Left renal cortex interstitium (tissue), 4 donors: ENCODE measurements around the gene OR11H6. TPM values are rescaled to one million over a fixed set of nuclear protein-coding genes. Genes with fewer than 3 reads are reported as not detected.
"Not testable (repeated sequence)": the region's sequence is repeated elsewhere in the genome, so short reads cannot be mapped to it uniquely, and the experiment has no call there.

Experiments
- DNase-seq, 4 donors: peaks; one replicate each; pipeline ENCODE4 v3.0.0-alpha.2; 2013; ENCODE audit warnings: low read depth in 4 of 4, low spot score in 2 of 4, missing footprints in 1 of 4
- polyA plus RNA-seq, 4 donors: library from polyadenylated mRNA; unstranded; fragments of 120-200 nt; gene quantifications; one replicate each; pipeline ENCODE4 v1.2.1, GENCODE V29; 2013; ENCODE audit not compliant: insufficient read length in 4 of 4

The OR11H6 gene, protein sequence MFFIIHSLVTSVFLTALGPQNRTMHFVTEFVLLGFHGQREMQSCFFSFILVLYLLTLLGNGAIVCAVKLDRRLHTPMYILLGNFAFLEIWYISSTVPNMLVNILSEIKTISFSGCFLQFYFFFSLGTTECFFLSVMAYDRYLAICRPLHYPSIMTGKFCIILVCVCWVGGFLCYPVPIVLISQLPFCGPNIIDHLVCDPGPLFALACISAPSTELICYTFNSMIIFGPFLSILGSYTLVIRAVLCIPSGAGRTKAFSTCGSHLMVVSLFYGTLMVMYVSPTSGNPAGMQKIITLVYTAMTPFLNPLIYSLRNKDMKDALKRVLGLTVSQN
- not detected for polyA plus RNA-seq

DNA sequence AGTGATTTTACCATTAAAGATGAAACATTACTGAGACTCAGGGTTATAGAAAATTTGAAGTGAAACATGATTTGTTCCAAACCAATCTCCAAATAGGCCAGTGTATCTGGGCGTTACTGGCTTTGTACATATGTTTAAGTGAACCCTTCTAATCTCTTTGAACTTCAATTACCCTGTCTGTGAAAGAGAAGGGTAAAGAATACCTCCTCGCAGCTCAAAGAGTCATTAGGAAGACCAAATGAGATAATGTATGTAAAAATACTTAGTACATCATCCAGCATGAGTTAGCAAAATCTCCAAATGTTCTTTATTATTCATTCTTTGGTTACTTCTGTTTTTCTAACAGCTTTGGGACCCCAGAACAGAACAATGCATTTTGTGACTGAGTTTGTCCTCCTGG, at the start of gene OR11H6:
Gene OR11H6 (plus strand): TSS at position 301 of the 400 bp plus-strand sequence. CDS start 0 bp downstream, at position 301.
- no peak for DNase-seq

DNA sequence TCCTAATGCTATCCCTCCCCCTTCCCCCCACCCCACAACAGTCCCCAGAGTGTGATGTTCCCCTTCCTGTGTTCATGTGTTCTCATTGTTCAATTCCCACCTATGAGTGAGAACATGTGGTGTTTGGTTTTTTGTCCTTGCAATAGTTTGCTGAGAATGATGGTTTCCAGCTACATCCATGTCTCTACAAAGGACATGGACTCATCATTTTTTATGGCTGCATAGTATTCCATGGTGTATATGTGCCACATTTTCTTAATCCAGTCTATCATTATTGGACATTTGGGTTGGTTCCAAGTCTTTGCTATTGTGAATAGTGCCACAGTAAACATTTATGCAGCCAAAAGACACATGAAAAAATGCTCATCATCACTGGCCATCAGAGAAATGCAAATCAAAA, 49.3 kb upstream of the OR11H6 start:
- not testable (repeated sequence) for DNase-seq

DNA sequence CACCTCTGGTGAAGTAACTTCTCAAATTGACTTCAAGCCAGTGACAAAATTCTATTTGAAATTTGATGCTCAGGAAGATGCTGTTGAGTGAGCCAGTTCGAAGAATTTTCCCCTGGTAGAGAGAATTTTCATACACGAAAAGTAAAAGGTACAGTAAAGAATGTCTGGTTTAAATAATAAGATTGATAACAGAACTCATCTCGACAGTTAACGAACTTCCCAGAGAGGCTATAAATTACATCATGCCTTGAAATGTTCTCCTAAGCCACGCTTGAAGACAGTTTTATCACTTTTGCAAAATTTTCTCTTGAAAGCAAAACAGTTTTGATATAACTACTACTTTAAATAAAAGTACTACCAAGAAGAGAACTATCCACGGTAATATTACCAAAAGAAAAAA, 47.2 kb upstream of the OR11H6 start:
- DNase-seq = no peak

DNA sequence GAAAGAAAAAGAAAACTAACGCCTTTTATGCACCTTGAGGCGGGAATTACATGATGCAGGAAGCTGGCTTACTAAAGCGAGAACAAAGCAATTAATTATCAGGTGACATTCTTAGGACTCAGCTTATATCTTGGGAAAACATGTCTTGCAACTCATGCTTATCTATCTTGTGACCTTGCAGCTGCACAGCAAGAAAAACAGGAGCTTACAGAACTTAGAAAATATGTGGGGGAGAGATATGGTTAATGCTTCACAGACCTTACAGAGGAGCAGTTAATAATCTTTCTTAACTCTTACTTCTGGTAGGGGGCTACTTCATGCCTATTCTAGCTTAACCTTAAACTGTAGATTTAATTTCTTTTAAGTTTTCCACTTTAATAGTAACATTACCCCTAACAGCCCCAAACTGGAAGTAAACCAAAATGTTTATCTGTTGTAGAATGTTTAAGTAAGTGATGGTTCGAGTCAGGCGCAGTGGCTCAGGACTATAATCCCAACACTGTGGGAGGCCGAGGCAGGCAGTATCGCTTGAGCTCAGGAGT, 46.0 kb upstream of the OR11H6 start:
- no peak for DNase-seq

DNA sequence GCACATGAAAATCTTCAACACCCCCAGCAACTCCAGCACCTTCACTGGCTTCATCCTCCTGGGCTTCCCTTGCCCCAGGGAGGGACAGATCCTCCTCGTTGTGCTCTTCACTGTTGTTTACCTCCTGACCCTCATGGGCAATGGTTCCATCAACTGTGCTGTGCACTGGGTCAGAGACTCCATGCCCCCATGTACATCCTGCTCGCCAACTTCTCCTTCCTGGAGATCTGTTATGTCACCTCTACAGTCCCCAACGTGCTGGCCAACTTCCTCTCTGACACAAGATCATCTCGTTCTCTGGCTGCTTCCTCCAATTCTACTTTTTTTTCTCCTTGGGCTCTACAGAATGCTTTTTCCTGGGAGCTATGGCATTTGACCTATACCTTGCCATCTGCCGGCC, 44.3 kb upstream of the OR11H6 start:
- no peak for DNase-seq

DNA sequence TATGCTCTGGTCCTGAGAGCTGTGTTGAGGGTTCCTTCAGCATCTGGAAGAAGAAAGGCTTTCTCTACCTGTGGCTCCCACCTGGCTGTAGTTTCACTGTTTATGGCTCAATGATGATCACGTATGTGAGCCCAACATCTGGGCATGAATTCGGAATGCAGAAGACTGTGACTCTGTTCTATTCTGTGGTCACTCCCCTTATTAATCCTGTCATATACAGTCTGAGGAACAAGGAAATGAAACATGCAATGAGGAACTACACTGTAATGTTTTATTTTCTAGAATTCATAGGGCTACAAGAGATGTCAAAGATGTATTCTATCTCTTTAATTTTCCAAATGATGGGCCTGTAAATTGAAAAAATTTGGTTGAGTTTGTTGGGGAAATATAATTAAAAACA, 43.6 kb upstream of the OR11H6 start:
- DNase-seq = no peak

DNA sequence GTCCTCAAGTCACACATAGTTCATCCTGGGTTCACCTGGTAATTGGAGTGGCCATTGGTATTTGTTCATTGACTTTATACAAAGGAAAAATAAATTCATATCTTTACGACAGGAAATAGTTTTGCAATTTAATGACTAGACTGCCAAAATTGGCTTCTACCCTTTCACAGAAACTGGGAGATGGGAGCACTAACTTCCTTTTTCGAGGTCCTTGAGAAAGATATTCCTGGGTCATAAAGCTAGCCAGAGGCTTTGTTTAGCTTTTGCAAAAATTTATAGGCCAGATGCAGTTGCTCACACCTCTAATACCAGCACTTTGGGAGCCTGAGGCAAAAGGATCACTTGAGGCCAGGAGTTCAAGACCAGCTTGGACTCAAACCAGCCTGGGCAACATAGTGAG, 43.0 kb upstream of the OR11H6 start:
- DNase-seq = no peak

DNA sequence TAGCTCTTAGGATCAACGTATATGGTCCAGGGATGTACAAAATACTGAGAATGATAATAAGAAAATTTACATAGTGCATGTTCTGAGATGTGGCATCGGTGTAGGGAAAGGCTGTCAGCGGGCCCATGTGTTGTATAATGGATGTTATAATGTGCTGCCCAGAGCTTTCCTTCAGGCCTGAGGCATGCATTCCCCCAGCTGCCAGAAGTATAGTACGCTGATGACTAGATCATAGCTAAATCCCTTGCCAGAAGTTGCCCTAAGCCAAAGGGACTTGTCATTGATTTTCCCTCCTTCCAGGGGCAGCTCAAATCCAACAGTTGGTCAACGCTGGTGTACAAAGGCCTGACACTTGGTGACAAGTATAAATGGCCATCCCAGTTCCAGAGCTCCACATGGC, 39.3 kb upstream of the OR11H6 start:
- DNase-seq = no peak

DNA sequence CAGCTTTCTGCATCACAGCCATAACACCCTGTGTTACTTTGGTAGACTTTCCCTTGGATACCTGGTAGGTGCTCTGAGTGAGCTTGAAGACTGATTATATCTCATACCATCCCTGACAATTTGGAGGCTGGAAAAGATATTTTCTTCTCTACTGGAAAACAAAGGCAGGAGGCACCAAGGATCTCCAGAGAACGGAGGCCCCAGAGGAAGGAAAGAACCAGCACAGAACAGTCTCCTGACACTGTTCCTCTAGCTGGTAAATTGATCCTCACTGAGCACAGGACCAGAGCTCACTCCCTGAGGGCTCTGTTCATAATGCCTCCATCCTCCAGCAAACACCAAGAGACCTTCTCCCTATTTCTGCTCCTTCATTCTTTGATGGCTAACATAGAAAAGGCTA, 32.9 kb upstream of the OR11H6 start, which contains the start of gene OR11G2:
Gene OR11G2 (plus strand): TSS at position 301 of the 400 bp plus-strand sequence. CDS start 6,542 bp downstream, outside the sequence.
- DNase-seq = no peak

DNA sequence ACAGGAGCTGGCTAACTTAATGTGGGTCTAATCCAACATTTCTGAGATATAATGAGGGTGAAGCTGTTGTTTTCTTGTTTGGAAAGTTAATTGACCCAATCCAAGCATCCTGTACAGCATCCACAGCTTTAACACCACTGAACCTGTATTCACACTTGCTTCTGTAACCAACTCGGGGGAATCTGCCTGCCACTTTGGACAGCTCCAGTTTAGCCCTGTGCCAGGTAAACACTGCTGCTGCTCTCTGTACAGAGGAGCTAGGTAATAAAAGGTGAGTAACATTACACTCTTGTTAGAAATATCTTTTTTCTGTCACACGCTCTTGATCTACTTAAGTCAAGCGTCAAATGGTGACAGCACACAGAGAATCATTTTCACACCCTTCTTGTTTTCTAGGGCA, 32.1 kb upstream of the OR11H6 start:
- DNase-seq = no peak

DNA sequence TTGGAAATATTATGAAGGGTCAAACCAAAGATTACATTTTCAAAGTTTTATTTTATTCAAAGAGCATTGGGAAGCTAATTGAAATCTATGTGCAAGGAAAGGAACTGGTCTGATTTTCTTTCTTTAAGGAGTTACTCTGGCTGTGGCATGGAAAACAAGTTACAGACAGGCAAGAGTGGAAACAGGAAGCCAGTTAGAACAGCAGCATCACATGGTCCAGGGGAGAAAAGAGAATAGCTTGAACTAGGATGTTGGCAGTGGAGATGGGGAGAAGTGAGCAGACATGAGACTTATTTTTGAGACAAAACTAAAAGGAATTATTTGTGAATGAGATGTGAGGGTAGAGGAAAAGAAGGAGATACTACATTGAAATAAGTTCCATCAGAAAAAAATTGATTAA, 29.4 kb upstream of the OR11H6 start:
- DNase-seq = no peak

DNA sequence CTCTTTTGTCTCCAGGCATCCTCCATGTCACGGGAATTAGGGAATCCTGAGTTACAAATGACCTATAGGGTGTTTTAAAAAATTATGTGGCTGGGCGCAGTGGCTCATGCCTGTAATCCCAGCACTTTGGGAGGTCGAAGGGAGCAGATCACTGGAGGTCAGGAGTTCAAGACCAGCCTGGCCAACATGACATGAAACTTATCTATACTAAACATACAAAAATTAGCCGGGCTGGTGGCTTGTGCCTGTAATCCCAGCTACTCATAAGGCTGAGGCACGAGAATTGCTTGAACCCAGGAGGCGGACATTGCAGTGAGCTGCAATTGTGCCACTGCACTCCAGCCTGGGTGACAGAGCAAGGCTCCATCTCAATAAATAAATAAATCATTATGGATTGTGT, 28.3 kb upstream of the OR11H6 start:
- not testable (repeated sequence) for DNase-seq

DNA sequence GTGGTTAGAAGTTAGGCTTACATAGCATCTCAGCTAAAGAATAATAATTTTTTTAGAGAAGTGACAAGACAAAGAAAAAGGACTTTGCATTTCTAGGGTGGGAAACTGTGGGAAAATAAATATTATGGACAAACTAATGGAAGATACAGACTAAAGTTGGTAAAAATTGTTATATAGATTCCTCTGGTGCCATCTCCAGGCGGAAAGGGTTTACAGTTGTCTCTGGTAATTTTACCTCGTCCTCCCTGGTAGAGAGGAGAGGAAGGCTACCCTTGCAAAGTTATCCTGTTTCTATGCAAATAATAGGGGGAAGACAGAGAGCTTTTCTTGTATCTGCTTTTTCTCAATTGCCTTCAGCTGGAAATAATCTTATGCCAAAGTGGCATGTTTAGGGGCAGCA, 27.6 kb upstream of the OR11H6 start:
- DNase-seq = no peak

DNA sequence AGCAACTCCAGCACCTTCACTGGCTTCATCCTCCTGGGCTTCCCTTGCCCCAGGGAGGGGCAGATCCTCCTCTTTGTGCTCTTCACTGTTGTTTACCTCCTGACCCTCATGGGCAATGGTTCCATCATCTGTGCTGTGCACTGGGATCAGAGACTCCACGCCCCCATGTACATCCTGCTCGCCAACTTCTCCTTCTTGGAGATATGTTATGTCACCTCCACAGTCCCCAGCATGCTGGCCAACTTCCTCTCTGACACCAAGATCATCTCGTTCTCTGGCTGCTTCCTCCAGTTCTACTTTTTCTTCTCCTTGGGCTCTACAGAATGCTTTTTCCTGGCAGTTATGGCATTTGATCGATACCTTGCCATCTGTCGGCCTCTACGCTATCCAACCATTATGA, 26.1 kb upstream of the OR11H6 start:
- DNase-seq = no peak

DNA sequence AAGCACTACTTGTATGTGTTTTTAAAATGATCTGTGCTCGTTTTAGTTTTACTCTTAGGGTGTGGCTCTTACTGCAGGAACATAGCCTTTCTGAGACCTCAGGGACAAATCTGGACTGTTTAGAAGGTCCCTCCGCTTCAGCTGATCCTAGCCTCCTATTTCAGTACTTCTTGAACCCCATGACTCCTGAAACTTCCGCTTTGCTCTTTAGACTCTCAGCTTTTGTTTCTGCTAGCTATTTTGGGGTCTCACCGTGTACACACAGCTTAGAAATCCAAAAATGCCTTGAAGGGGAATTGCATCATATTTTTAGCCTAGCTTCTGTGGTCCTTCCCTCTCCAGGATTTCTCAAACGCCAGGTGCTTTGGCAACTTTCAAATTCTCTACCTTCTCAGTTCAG, 24.5 kb upstream of the OR11H6 start:
- DNase-seq = no peak

DNA sequence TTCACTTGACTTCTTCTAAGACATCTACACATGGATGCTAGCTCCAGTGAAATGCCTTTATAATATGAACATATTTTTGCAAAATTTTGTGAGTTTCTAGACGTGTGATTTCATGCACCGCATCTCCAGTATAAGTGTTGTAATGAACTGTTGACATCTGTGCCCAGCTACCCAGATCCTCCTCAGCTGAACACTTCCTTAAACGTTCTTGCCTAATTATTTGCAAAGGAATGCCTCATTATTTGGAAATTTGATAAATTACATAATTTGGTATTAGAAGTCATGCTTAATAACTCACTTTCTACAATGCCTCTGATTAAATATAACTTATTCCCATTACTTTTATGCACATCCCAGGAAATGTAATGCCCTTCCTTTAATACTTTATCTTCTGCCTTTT, 18.8 kb upstream of the OR11H6 start:
- DNase-seq = no peak

DNA sequence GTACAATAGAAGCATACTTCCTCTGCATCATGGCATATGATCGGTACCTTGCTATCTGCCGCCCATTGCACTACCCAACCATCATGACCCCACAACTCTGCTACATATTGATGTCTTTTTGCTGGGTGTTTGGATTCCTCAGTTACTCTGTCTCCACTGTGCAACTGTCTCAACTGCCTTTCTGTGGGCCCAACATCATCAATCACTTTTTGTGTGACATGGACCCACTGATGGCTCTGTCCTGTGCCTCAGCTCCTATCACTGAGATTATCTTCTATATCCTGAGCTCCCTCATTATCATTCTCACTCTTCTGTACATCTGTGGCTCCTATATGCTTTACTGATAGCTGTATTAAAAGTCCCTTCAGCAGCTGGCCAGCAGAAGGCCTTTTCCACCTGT, 13.9 kb upstream of the OR11H6 start:
- no peak for DNase-seq

DNA sequence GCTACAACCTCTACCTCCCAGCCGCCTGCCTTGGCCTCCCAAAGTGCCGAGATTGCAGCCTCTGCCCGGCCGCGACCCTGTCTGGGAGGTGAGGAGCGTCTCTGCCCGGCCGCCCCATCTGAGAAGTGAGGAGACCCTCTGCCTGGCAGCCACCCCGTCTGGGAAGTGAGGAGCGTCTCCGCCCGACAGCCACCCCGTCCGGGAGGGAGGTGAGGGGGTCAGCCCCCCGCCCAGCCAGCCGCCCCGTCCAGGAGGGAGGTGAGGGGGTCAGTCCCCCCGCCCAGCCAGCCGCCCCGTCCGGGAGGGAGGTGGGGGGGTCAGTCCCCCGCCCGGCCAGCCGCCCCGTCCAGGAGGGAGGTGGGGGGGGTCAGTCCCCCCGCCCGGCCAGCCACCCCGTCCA, 11.1 kb upstream of the OR11H6 start:
- not testable (repeated sequence) for DNase-seq

DNA sequence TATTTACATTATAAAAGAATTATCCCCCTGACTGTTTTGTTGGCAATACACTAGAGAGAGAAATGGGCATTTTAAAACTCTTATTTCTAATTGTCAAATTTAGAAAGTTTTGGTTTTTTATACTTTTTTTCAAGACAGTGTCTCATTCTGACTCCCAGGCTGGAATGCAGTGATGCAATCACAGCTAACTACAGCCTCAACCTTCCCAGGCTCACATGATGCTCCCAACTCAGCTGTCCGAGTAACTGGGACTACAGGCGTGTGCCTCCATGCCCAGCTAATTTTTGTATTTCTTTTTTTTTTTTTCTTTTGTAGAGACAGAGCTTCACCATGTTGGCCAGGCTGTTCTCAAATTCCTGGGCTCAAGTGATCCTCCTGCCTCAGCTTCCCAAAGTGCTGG, 8.3 kb upstream of the OR11H6 start:
- DNase-seq = no peak

DNA sequence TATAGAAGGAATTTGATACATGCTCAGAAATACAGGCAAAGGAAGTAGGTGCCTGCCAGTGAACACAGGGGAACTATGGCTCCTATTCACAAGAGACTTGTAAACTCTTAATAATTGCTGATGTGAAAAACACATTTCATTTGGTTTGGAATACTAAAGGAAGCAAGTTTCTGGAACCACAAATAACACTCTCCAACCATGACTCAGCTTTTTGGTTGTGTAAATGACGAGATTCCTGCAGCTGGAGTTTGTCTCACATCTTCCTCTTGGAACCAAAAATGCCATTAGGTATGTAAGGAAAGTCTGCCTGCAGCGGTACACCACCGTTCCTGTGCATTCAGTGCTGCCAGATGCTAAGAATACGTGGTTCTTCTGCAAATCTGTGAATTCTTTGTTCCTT, 4.5 kb upstream of the OR11H6 start:
- no peak for DNase-seq

DNA sequence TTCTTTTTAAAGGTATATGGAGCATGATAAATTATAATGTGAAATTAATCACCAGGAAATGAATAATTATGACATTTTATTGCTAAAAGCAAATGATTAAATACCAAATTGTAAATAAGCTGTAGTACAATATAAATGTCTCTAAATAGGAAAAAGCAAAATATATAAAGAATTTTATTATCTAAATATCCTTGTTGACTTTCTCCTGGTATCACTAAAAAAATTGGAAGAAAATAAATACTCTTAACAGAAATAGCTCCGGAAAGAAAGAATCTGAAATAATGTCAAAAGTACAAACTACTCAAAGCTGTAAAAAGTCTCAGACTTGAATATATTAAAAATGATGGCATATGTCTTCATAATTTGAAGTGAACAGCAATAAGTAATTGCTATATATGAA, 5.2 kb downstream of the OR11H6 start, which contains the start of gene OR11H7:
Gene OR11H7 (plus strand): TSS at position 301 of the 400 bp plus-strand sequence.
- no peak for DNase-seq

DNA sequence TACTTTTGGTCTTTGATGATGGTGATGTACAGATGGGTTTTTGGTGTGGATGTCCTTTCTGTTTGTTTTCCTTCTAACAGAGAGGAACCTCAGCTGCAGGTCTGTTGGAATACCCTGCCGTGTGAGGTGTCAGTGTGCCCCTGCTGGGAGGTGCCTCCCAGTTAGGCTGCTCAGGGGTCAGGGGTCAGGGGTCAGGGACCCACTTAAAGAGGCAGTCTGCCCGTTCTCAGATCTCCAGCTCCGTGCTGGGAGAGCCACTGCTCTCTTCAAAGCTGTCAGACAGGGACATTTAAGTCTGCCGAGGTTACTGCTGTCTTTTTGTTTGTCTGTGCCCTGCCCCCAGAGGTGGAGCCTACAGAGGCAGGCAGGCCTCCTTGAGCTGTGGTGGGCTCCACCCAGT, 11.9 kb downstream of the OR11H6 start:
- not testable (repeated sequence) for DNase-seq
